Endometrial microvascular endothelial cells (primary cell): ENCODE results near the gene LNPEP. TPM values are rescaled to one million over a fixed set of nuclear protein-coding genes. Genes with fewer than 3 reads are reported as not detected.
"Not testable (repeated sequence)": the region's sequence is repeated elsewhere in the genome, so short reads cannot be mapped to it uniquely, and the experiment has no call there.

Source experiments
- in situ Hi-C: cut with HindIII; loops from 2 replicates; pipeline ENCODE4 v1.10.0; 2017; ENCODE audit warnings: low sequenced_read_pairs, low pct_unique_long_range_greater_than_20kb; ENCODE audit errors: inconsistent ontology term
- total RNA-seq: library from RNA; depleted of rRNA; stranded (reverse); fragments of >200 nt; gene quantifications from one replicate; pipeline ENCODE4 v1.2.3, GENCODE V29; 2015; ENCODE audit errors: inconsistent ontology term

The LNPEP gene
- total RNA-seq, 1 donor from 2014 or later, result 14.2 TPM

DNA sequence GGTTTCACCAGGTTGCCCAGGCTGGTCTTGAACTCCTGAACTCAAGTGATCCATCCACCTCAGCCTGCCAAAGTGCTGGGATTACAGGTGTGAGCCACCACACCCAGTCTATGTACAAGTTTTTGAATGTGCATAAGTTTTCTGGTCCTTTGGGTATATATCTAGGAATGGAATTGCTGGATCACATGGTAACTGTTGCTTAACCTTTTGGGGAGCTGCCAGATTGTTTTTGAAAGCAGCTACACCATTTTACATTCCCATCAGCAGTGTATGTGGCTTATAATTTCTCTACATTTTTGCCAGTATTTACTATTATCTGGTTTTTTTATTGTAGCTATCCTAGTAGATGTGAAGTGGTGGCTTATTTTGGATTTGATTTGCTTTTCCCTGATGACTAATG is 8.9 kb upstream of the LNPEP start:
- in situ Hi-C loops, result no loop called here

DNA sequence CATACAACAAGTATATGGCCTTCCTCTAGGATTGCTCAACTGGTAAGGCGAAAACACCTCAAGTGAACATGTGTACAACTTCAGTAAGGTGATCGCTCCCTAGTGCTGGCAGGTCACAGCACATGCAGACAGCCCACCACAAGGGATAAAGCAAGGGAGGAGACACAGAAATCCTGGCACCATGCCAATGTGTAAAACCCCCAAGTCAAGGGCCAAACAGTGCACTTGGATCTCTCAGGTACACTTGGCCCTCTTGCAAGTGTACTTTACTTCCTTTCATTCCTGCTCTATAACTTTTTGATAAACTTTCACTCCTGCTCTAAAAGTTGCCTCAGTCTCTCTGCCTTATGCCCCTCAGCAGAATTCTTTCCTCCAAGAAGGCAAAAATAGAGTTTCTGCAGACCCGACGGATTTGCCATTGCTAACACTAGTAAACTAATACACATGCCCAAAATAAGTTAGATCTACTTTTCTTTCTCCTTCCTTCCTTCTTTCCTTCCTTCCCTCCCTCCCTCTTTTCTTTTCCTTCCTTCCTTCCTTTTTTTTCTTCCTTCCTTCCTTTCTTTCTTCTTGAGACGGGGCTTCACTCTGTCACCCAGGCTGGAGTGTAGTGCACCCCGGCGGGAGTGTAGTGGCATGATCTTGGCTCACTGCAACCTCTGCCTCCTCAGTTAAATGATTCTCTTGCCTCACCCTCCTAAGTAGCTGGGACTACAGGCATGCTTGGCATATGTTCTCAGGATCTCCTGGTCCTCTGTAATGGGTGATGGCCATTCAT is 6.8 kb upstream of the LNPEP start:
- in situ Hi-C loops, result no loop called here

DNA sequence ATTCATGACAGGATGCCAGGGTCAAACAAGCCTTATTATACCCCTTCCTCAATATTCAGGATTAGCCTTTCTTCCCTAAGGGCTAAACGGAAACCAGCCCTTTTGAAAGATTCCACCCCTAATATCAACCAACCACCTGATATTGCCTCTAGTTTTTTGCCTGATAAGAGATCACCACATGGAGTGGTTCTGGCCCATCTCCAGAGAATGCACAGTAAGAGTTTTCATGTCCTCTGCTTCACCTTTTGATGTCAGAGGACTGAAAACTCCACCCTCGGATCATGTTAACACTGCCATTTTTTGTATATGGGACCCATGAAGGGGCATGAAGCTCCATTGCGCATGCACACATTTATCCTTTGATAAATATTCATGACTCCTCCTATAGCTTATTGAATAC is 5.8 kb upstream of the LNPEP start:
- in situ Hi-C loops, result no loop called here

DNA sequence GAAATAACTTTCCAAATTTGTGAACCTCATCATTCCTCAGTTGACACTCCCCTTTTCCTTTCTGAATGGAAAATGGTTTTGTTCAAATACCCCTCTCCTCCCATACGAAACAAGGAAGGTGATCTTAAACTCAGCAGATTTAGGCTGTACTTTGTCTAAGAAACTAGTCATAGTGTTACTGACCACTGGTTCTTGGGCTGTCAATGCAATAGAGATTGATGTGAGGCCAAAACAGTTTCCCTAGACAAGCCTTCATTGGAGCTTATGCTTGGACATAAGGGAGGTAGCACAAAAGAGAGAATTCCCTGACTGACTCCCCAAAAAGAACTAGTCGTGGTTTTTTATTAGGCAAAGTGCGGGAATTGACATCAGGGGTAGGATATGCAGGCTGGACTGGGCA is 5.3 kb upstream of the LNPEP start:
- in situ Hi-C loops, result no loop called here

DNA sequence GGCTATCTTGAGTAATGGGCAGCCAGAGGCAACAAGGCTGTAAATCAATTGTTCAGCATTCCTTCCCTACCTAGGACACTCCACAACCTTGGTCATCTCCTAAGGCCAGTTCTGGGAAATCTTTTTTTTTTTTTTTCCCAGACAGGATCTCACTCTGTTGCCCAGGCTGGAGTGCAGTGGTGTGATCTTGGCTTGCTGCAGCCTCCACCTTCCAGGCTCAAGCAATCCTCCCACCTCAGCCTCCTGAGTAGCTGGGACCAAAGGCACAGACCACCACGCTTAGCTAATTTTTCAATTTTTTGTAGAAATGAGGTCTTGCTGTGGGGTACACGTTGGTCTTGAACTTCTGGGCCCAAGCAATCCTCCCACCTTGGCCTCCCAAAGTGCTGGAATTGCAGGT is 4.8 kb upstream of the LNPEP start:
- in situ Hi-C loops, result not testable (repeated sequence)

DNA sequence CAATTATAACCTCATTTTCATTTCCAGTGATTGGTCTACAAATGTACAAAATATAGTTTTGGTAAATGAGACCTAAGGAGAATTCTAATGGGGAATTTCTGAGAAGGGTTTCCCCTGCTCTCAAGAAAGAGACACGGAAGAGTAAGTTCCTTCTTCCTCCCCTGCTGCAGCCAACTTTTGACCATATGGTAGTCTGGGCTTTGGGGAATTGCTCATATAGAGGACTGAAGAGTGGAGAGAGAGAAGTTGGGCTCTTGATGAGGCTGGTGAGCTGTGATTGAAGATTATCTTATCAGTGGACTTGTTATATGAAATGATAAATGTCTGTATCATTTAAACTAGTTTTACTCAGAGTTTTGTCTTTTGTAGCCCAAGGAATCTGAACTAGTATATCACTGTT is 4.3 kb upstream of the LNPEP start:
- in situ Hi-C loops, result no loop called here

DNA sequence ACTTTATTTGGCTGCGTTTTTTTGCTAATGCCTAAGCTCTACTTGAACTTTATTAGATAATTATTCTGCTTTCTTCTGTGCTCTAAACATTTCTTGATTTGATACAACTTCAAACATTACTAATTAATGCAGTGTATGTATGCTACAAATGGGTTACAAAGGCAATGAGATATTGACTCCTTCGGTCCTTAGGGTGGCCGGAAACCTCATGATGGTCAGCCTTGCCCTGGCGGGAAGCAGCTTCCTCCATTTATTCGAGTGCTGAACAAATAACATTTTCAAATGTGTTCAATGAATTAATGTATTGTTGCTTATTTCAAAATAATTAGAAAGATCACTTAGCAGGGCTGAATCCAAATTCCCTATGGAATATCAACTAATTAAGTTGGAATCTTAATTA is 3.9 kb upstream of the LNPEP start:
- in situ Hi-C loops, result no loop called here

DNA sequence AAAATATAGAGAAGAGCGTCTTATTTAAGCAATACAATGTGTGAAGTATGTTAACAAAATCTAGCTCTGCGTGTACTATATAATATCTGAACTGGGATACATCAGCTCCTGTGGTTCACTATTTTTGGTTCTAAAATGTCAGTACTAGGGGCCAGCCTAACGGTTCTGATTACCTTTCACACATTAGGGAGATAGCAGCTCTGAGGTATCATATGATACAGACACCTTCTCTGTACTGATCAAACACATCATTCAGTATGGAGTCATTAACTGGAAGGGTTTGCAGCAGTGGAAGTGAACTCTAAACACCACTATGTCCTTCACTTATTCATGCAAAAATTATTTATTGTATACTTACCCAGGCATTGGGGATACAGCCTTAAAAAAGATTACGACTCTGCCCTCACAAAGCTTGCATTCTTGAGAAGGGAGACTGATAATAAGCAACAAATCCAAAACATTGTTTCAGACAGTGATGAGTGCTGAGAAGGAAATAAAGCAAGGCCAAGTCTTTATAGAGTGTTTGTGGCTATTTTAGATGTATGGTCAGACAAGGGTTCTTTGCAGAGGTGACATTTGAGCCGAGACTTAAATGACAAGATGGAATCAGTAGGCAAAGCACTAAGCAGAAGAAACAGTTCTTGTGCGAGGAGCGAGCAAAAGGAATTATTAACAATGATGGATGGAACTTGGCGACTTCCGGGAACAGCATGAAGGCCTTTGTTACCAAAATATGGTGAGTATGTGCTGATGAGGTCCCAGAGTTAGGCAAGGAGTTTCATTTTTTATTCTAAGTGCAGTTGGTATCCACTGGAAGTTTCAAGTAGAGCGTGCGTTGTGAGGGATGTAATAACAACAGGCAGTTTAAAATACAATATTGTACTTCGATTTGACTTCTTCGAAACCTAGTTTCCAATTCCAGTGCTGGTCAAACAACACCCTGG is 1.8 kb upstream of the LNPEP start:
- in situ Hi-C loops, result no loop called here

DNA sequence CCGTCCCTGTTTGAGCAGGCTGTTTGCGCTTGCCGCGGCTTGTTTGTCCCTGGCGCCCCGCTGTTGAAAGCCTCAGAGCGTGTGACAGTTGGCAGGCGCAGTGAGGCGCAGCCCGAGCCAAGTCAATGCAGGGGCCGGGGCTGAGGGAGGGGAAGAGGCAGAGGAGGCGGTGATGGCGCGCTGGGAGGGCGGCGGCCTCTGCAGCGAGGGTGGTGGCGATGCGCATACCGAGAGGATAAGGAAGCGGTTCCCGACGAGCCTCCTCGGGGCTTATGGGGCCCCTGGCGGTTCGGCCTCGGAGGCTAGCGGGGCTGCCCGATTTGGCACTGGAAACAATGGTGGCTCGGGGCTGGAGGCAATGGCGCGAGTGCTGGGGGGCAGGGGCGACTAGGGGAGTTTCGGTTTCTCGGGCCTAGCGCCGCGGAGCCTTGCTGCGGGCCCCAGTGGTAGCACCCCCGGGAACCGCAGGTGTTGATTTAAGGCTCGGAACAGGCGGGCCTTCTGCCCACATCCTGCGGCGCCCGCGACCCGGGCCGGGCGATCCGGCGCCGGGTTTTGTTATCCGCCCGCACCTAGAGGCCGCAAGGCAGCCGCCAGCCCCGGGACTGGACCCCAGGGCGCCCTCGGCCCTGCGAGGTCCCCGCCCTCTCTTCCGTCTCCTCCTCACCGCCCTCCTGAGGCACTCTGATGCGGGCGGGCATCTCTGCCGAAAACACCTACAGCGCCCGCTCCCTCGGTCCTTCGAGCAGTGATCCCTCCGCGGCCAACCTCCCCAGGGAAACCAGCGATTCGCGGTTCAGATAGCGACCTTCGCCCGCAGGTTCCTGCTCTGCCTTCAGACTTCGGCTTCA is 947 bp upstream of the LNPEP start:
- in situ Hi-C loops, result no loop called here

DNA sequence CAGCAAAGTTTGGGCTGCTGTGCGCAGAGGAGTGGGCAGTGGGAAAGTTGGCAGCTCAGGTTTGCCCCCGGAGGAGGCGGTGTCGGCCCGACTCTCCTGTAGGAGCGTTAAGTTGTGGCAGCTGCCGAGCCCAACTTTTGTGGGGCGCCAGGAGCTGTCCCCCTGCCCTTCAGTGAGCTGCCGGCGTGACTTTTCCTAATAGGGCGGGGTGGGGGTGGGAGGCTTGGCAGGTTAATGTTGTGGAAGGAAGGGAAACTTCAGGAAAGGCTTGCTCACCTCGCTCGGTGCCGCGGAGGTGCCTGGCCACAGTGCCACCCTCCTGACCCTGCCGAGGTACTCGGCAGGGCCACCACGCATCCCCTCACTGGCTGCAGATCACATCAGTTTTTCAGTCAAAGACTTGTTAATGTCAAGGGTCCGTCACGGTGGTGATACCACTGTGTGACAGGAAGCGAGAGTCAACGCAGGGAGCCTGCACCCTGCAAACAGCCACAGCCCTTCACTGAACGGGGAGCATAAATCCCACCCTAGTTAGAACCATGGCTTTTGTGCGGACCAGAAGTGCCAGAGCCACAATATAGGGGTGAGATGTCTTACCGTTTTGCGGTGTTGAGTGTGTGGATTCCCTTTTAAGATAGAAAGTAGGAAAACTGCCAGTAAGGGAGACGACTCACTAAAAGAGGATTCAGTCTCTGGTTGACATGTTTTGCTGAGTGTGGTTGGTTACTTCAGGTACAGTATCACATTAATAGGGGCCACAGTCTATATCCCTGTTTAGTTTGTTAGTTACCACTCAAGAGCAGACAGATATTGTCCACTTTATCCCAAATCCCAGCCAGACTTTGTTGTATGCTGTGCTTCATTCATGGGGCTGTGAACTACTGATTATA is 796 bp downstream of the LNPEP start:
- in situ Hi-C loops, result no loop called here

DNA sequence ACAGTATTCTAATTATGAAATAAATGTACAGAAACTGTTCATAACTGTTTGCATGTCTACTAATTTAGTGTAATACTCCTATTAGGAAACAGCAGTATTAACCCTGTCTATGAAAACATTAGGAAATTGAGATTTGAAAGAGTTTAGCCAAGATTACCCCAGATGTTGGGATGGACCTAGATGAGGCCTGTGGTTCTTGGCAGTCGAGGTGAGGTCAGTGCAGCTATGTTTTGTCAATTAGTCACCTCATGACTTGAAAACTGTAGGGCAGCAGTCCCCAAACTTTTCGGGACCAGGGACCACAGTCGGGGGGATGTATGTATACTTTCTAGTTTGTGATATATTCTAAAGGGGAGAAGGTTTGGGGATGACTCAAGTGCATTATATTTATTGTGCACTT is 4.7 kb downstream of the LNPEP start:
- in situ Hi-C loops, result no loop called here

DNA sequence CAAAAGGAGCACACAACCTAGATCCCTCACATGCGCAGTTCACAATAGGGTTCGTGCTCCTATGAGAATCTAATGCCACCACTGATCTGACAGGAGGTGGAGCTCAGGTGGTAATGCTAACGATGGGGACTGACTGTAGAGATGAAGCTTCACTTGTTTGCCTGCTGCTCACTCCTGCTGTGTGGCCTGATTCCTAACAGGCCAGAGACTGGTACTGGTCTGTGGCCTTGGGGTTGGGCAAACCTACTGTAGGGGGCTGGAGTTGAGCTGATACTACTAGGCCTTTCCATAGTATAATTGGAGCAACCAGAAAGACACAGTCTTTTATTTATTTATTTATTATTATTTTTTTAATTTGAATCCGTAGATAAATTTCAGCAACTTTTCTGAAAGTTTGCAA is 5.3 kb downstream of the LNPEP start:
- in situ Hi-C loops, result no loop called here

DNA sequence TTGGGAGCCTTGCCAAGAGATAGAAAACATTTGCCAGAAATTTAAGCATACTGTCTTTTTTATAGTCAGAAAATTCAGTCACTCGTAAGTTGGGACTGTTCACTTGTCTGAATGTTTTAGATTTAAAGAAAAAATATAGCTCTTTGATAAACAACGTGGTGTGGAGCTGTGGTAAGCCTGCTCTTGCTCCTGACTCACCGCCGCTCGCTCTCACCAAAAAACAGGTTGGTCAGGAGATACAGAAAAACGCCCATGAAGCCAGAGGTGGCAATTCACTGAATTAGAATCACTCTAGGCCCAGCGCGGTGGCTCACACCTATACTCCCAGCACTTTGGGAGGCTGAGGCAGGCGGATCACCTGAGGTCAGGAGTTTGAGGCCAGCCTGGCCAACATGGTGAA is 6.2 kb downstream of the LNPEP start:
- in situ Hi-C loops, result no loop called here

DNA sequence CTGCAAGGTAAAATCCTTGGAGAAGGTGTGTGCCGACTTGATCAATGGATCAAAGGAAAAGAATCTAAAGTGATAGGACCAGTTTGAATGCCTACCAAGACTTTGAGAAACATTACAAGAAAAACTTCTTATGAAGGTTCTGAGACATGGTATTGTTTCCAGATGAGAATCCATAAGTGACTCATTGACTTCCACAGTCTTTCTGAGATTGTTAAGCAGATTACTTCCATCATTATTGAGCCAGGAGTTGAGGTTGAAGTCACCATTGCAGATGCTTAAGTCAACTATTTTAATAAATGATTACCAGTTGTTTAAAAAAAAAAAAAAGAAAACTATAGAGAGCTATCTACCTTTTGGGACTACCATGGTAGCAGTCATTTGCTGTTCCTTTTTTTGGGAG is 7.0 kb downstream of the LNPEP start:
- in situ Hi-C loops, result no loop called here

DNA sequence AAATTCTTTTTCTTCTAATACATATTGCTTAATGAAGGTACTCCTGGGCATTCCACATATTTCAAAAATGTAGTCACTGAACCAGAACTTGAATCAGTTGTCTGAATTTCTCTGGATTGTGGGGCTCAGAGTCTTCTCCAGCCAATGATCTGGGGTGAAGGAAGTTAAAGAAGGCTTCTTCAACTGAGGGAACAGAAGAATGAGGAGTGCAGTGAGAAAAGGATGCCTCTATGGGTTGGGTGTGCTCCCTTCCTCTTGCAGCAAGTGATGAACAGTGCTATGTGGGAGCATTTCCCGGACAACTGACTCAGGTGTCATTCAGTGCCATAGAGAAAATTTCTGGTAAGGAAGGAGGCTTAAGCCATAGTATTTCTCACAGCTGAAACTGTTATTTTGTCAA is 7.9 kb downstream of the LNPEP start:
- in situ Hi-C loops, result no loop called here

DNA sequence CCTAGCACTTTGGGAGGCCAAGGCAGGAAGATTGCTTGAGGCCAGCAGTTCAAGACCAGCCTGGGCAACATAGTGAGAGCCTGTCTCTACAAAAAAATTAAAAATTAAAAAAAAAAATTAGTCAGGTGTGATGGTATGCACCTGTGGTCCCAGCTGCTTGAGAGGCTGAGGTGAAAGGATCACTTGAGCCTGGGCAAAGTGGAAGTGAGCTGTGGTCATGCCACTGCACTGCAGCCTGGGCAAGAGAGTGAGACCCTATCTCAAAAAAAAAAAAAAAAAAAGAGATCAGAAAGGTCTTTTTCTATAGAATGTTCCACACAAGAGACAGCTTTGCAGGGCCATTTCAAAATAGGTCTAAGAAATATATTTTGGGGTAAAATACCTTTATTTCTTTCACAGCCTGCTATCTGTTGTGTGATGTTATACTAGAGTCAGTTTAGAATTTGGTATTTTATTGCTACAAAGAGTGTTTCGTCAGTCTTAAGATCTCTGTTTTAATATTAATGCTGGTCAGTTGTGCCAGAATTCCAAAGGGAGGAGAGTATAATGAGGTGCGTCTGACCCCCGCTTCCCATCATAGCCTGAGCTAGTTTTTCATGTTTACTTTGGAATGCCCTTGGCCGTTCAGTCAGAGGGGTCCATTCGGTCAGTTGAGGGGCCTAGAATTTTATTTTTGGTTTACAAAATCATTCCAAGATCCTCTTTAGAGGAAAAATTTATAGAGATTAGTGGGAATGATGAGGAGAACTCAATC is 9.4 kb downstream of the LNPEP start:
- in situ Hi-C loops, result no loop called here

DNA sequence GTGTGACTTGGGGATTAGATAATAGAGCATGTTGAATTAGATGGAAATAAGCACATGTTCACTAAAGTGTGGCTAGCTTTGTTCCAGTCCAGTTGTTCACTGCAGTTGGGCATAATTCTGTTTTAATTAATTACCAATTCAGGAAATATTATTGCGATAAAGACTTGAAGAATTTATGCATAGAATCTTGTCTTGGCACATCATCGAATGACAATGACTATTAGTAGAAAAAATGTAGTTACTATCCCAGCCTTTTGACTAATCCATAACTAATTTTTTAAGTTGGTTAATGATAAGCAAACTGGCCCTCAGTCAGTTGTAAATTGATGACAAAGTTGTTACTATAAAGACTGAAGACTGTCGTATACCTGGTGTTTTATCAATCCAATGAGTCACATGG is 10.5 kb downstream of the LNPEP start:
- in situ Hi-C loops, result no loop called here
